Gastroesophageal sphincter (tissue), 3 donors: ENCODE results near the gene ANKRD52.

Source experiments
- CTCF ChIP-seq, 4 experiments: fragments of 200-600 bp in 2 of 4; fragments of 450-650 bp in 2 of 4; sonication (generic) in 1 of 4; IDR thresholded peaks; one replicate each; pipeline ENCODE4 v1.5.1; 2017 to 2019; ENCODE audit warnings: antibody characterized with exemption in 4 of 4, mild to moderate bottlenecking in 2 of 4, moderate library complexity in 2 of 4
- EP300 ChIP-seq: sonication (generic); formaldehyde crosslinking; IDR thresholded peaks from one replicate; pipeline ENCODE4 v1.6.1; 2017; ENCODE audit warnings: antibody characterized with exemption, mild to moderate bottlenecking
- POLR2A ChIP-seq, 2 donors: fragments of 450-650 bp; IDR thresholded peaks; one replicate each; pipeline ENCODE4 v1.6.1; 2017; ENCODE audit warnings: antibody characterized with exemption in 2 of 2, mild to moderate bottlenecking in 2 of 2, moderate library complexity in 1 of 2

DNA sequence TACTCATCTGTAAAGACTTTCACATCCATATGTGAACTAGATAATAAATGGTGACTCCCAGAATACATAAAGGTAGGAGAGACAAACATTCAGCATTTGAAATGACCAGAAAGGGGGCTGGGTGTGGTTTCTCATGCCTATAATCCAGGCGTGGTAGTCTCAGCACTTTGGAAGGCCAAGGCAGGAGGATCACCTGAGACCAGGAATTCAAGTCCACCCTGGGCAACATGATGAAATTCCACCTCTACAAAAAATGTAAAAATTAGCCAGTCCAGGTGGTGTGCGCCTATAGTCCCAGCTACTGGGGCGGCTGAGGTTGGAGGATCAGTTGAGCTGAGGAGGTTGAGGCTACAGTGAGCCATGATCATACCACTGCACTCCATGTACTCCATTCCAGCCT is 46.1 kb upstream of the ANKRD52 start:
- no peak for TF ChIP-seq CTCF (IDR thresholded peaks at IDR 0.05)
- TF ChIP-seq POLR2A (IDR thresholded peaks at IDR 0.05) = no peak
- TF ChIP-seq EP300 = no peak
